PC-3 (cell line): Measurements from ENCODE around the gene SCOC. TPM values are rescaled to one million over a fixed set of nuclear protein-coding genes. Genes with fewer than 3 reads are reported as not detected.

Source experiments
- ATAC-seq: fragments of 200-7000 bp; cut with Tn5 transposase; 2 replicates; pipeline ENCODE4 v1.9.1; 2020; ENCODE audit warnings: mild to moderate bottlenecking, moderate library complexity
- BruUV-seq: library from RNA; stranded (reverse); fragments of 400-500 nt; replicated peaks from 2 replicates; lab custom pipeline; 2021; lab: Mats Ljungman, UMichigan
- CTCF ChIA-PET: fragments of 300-600 bp; sonication (Branson Sonifier 250); formaldehyde crosslinking; loops from one replicate; lab custom pipeline; 2022; ENCODE audit warnings: antibody characterized with exemption; lab: Charles Lee
- POLR2A ChIA-PET: fragments of 300-600 bp; sonication (Branson Sonifier 250); formaldehyde crosslinking; loops from one replicate; lab custom pipeline; 2022; ENCODE audit warnings: antibody characterized with exemption; ENCODE audit not compliant: unreplicated experiment; lab: Charles Lee
- DNase-seq: peaks from one replicate; pipeline ENCODE4 v3.0.0-alpha.2; 2015
- H2AFZ ChIP-seq: fragments of 300-600 bp; sonication (generic); 2 replicates; pipeline ENCODE4 v1.6.0; 2016; ENCODE audit warnings: antibody characterized with exemption, low read length
- H3F3A ChIP-seq: fragments of 300-600 bp; sonication (generic); one replicate; pipeline ENCODE4 v1.6.0; 2017; ENCODE audit warnings: antibody characterized with exemption, low read length, control low read depth, mild to moderate bottlenecking; ENCODE audit not compliant: unreplicated experiment
- H3K27ac ChIP-seq: fragments of 300-600 bp; sonication (generic); 2 replicates; pipeline ENCODE4 v1.5.1; 2016; ENCODE audit warnings: mild to moderate bottlenecking, low read length
- H3K27me3 ChIP-seq: fragments of 300-600 bp; sonication (generic); 2 replicates; pipeline ENCODE4 v1.6.1; 2016; ENCODE audit warnings: low read length, mixed read lengths
- H3K36me3 ChIP-seq: fragments of 300-600 bp; sonication (generic); 2 replicates; pipeline ENCODE4 v1.6.1; 2016; ENCODE audit warnings: low read depth, mixed run types, low read length, mixed read lengths
- H3K4me1 ChIP-seq: fragments of 300-600 bp; sonication (generic); 2 replicates; pipeline ENCODE4 v1.5.1; 2016; ENCODE audit warnings: low read length; ENCODE audit not compliant: insufficient read depth
- H3K4me2 ChIP-seq: fragments of 300-600 bp; sonication (generic); 2 replicates; pipeline ENCODE4 v1.6.0; 2016; ENCODE audit warnings: low read length
- H3K4me3 ChIP-seq: fragments of 300-600 bp; sonication (generic); 2 replicates; pipeline ENCODE4 v1.5.1; 2016; ENCODE audit warnings: mild to moderate bottlenecking, low read length, mixed read lengths
- H3K79me2 ChIP-seq: fragments of 300-600 bp; sonication (generic); 2 replicates; pipeline ENCODE4 v1.6.1; 2017; ENCODE audit warnings: low read length, mixed read lengths
- H3K9ac ChIP-seq: fragments of 300-600 bp; sonication (generic); 2 replicates; pipeline ENCODE4 v1.6.0; 2016; ENCODE audit warnings: mild to moderate bottlenecking, low read length
- H3K9me2 ChIP-seq: fragments of 300-600 bp; sonication (generic); replicated peaks from 2 replicates; pipeline ENCODE4 v1.6.1; 2016; ENCODE audit warnings: mixed run types, low read length, mixed read lengths
- H3K9me3 ChIP-seq: fragments of 300-600 bp; sonication (generic); 2 replicates; pipeline ENCODE4 v1.6.1; 2016; ENCODE audit warnings: low read length, mixed read lengths
- H4K20me1 ChIP-seq: fragments of 300-600 bp; sonication (generic); 2 replicates; pipeline ENCODE4 v1.6.1; 2016; ENCODE audit warnings: low read length, mixed read lengths
- EZH2 ChIP-seq: fragments of 300-600 bp; sonication (generic); IDR thresholded peaks from one replicate; pipeline ENCODE4 v1.6.1; 2017; ENCODE audit warnings: antibody characterized with exemption, mild to moderate bottlenecking, low read length; ENCODE audit not compliant: unreplicated experiment
- EZH2phosphoT487 ChIP-seq: fragments of 300-600 bp; sonication (generic); IDR thresholded peaks from 2 replicates; pipeline ENCODE4 v1.6.1; 2018; ENCODE audit warnings: mild to moderate bottlenecking, antibody characterized with exemption, low read length, borderline replicate concordance
- intact Hi-C: fragments of 100-400 bp; cut with micrococcal nuclease; formaldehyde crosslinking; loops from 2 replicates; pipeline ENCODE4 v1.9.0; 2023
- total RNA-seq: library from RNA; depleted of rRNA; stranded (reverse); fragments of >200 nt; gene quantifications from 2 replicates; pipeline ENCODE4 v1.2.3, GENCODE V29; 2014
- TF ChIP-seq, protein P1 (sequence below): fragments of 300-600 bp; sonication (generic); conservative IDR thresholded peaks from 2 replicates; pipeline ENCODE4 v1.5.1; 2017; ENCODE audit warnings: antibody characterized with exemption, low read depth, mild to moderate bottlenecking, low read length

SCOC gene
- total RNA-seq, 1 experiment from 2014 or later: 28.2 TPM

DNA sequence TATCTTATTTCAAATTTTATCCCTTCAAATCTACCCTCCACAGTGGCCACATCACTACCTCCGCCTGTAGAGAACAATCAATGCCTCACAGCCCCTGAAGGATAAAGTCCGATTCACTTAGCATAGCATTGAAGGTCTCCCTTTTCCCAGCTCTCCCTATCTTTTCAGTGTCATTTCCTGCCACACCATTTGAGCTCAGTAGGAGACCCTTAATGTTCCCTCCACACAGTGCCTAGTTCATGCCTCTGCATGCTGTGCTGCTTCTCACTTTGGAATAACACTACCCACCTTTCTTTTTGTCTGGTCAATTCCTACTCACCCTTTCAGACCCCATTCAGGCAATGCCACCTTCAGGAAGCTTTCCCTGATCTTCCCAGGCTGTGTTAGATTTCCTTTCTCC lies 23.6 kb upstream of the SCOC start:
- Histone ChIP-seq H3K4me3 (no peak overlapping the region), H3K9ac (no peak overlapping the region), H4K20me1 (no peaks in the 10 kb centered on the region), H3F3A (no peaks in the 10 kb centered on the region), H3K9me2 (no peaks in the 10 kb centered on the region), H3K4me1 (no peaks in the 10 kb centered on the region), H3K36me3 (no peaks in the 10 kb centered on the region), H2AFZ (no peak overlapping the region), H3K27ac (no peak overlapping the region), H3K9me3 (no peaks in the 10 kb centered on the region), H3K27me3 (no peaks in the 10 kb centered on the region), H3K4me2 (no peak overlapping the region), H3K79me2 (no peaks in the 10 kb centered on the region)
- BruUV-seq: no TSS peak
- intact Hi-C loops: no loop called here
- ChIA-PET POLR2A (no interaction called here), CTCF (no interaction called here)
- TF ChIP-seq EZH2phosphoT487: no peak
- no peak for TF ChIP-seq EZH2
- TF ChIP-seq, protein P1, sequence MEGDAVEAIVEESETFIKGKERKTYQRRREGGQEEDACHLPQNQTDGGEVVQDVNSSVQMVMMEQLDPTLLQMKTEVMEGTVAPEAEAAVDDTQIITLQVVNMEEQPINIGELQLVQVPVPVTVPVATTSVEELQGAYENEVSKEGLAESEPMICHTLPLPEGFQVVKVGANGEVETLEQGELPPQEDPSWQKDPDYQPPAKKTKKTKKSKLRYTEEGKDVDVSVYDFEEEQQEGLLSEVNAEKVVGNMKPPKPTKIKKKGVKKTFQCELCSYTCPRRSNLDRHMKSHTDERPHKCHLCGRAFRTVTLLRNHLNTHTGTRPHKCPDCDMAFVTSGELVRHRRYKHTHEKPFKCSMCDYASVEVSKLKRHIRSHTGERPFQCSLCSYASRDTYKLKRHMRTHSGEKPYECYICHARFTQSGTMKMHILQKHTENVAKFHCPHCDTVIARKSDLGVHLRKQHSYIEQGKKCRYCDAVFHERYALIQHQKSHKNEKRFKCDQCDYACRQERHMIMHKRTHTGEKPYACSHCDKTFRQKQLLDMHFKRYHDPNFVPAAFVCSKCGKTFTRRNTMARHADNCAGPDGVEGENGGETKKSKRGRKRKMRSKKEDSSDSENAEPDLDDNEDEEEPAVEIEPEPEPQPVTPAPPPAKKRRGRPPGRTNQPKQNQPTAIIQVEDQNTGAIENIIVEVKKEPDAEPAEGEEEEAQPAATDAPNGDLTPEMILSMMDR: no peak
- no peak for DNase-seq
- ATAC-seq: no peak

DNA sequence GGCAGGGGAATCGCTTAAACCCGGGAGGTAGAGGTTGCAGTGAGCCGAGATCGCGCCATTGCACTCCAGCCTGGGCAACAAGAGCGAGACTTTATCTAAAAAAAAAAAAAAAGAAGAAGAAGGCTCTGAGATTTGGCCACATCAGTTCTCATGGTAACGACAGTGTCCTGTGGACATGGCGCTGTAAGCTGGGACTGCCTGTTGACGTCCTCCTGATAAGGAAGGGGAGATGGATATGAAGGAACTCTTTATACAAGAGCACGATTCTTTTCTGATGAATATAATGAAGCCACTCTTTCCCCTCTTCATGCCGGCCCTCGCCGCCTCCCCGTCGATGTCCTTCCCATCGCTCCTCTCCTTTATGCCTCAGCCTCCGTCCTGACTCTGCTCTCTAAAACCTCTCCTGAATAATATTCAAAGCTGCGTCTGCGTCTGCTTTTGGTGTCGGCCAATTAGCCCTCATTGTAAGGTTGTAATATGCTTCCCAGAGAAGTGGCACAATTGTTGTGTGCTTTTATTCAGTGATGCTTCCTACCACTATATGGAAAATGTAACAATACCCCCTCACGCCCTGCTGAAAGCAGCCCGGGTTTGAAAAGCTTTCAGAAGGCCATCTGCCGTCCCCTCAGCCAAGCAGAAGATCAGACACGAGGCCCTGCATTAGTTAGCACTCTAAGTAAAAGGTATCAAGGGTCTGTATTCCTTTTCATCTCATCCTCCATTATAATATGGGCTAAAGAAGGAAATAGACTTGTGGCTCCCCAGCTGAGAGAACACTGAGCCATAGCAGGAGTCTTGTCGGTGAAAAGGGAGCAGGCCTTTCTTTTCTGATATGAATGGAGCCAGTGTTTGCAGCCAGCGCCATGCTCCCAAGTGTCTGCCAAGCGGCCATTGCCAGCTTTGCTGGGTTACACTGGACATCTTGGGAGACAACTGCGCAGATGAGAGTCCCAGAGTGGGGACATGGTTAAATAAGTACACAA lies 22.1 kb upstream of the SCOC start:
- H3K4me3 ChIP-seq: no peak overlapping the region
- no peak overlapping the region for H2AFZ ChIP-seq
- H3K9ac ChIP-seq: no peak overlapping the region
- H3F3A ChIP-seq: no peaks in the 10 kb centered on the region
- POLR2A ChIA-PET: no interaction called here
- H3K36me3 ChIP-seq: no peaks in the 10 kb centered on the region
- CTCF ChIA-PET: no interaction called here
- no peak for DNase-seq
- no peak overlapping the region for H3K27ac ChIP-seq
- H3K9me3 ChIP-seq: no peaks in the 10 kb centered on the region
- H4K20me1 ChIP-seq: no peaks in the 10 kb centered on the region
- no peak overlapping the region for H3K4me2 ChIP-seq
- ATAC-seq: no peak
- no peaks in the 10 kb centered on the region for H3K9me2 ChIP-seq
- H3K79me2 ChIP-seq: no peaks in the 10 kb centered on the region
- TF ChIP-seq EZH2phosphoT487: no peak
- TF ChIP-seq EZH2: no peak
- TF ChIP-seq, protein P1: no peak
- H3K27me3 ChIP-seq: no peaks in the 10 kb centered on the region
- intact Hi-C loops: no loop called here
- no TSS peak for BruUV-seq
- H3K4me1 ChIP-seq: no peaks in the 10 kb centered on the region

DNA sequence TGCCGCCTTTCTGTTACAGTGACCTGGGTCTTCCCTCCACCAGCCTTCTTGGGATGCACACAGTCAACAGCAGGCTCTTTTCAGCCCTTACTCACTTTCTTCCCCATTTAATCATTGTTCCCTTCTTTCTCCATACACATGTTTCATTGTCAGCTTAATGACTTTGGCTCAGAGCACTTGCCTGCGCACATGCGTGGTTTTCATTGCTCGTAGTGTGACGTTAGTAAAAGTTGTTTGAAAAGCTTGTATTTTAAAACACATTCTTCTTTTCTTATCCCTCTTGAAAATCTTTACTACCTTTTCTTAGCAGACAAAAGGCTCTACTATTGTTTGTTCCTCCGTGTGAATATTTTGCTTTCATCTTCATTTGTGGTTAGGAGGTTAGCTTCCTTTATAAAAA lies 19.7 kb upstream of the SCOC start:
- Histone ChIP-seq H3K27ac (no peak overlapping the region), H3K9me2 (no peaks in the 10 kb centered on the region), H2AFZ (no peak overlapping the region), H3K9ac (no peak overlapping the region), H3K4me3 (no peak overlapping the region), H3F3A (no peaks in the 10 kb centered on the region), H3K9me3 (no peaks in the 10 kb centered on the region), H4K20me1 (no peaks in the 10 kb centered on the region), H3K79me2 (no peaks in the 10 kb centered on the region), H3K4me2 (no peak overlapping the region), H3K36me3 (no peaks in the 10 kb centered on the region), H3K27me3 (no peaks in the 10 kb centered on the region), H3K4me1 (no peaks in the 10 kb centered on the region)
- ChIA-PET POLR2A (no interaction called here), CTCF (no interaction called here)
- intact Hi-C loops: no loop called here
- no peak for ATAC-seq
- BruUV-seq: no TSS peak
- TF ChIP-seq EZH2phosphoT487 (no peak), EZH2 (no peak)
- TF ChIP-seq, protein P1: no peak
- no peak for DNase-seq
